ENCODE data around the gene PTPN20.
"Not testable (repeated sequence)": the region's sequence is repeated elsewhere in the genome, so short reads cannot be mapped to it uniquely, and the experiment has no call there.

Gene PTPN20, protein sequence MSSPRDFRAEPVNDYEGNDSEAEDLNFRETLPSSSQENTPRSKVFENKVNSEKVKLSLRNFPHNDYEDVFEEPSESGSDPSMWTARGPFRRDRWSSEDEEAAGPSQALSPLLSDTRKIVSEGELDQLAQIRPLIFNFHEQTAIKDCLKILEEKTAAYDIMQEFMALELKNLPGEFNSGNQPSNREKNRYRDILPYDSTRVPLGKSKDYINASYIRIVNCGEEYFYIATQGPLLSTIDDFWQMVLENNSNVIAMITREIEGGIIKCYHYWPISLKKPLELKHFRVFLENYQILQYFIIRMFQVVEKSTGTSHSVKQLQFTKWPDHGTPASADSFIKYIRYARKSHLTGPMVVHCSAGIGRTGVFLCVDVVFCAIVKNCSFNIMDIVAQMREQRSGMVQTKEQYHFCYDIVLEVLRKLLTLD

DNA sequence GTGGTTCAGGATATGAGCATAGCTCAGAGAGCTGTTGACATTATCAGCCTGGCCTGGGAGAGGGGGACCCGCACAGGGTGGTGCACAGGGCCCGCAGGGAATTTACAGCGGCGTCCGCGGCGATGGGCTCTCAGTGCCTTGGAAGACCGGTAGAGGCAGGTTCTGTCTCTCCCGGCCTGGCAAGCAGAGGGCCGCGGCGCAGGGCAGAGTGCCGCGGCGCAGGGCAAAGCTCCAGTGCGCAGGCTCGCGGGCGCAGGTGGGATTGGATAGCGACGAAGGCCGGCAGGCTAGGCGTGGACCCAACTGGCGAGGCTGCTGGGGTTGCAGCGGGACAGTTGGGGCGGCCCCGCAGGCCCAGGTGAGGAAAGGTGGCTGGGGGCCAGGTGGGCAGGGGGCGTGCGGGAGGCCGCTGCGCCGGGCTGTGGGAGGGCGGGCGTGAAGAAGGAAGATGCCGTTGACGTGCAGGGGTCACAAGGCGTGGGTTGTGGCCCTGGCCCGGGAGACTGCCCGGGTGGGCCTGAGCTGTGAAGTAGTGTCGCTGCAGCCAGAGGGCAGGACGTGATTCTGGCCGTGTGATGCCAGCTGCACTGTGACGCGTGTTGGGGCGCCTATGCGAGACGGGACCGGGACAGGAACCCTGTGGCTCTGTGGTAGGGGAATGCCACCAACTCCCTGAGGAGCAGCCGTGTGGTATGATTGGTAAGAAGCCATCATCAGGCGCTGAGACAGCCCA, at the start of gene PTPN20:
TSS of gene PTPN20 (plus strand) at position 285 of the 733 bp plus-strand sequence. CDS start 21,072 bp downstream, outside the sequence.
- not testable (repeated sequence) for H3K4me2 ChIP-seq (ENCODE audit: low read length); H4K20me1 ChIP-seq (ENCODE audit: insufficient read depth, low read length); H2AFZ ChIP-seq (ENCODE audit: low read length); H3K9ac ChIP-seq (ENCODE audit: low read length); H3K4me1 ChIP-seq (ENCODE audit: insufficient read depth, low read length, severe bottlenecking); H3K27me3 ChIP-seq (ENCODE audit: insufficient read depth, low read length); H3K36me3 ChIP-seq (ENCODE audit: insufficient read depth, low read length); H3K9me3 ChIP-seq (ENCODE audit: low read length); H3K4me3 ChIP-seq (ENCODE audit: low read depth, low read length, poor library complexity, severe bottlenecking); H3K27ac ChIP-seq (ENCODE audit: low read depth, low read length, poor library complexity, severe bottlenecking); H3F3A ChIP-seq (ENCODE audit: insufficient read depth, low read length); H3K79me2 ChIP-seq (ENCODE audit: insufficient read depth, low read length); H3K9me2 ChIP-seq (ENCODE audit: low read depth, low read length)

DNA sequence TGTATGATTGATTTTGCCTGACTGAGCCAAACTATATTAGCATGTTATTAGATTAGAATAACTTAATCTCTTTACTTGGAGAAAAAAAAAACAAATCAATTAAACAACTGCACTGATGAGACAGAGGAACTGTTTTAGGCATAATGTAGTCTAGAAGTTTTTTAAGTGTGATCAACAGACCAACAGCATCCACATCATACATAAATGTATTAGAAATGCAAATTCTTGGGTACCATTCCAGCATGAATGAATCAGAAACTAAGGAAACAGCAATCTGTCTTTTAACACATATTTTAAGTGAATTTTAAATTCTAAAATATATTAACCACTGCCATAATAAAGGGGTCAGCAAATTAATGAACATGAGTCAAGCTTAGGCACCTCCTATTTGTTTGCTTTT, 41.5 kb upstream of the PTPN20 start:
- not testable (repeated sequence) for H3K27ac ChIP-seq (ENCODE audit: low read depth, low read length, poor library complexity, severe bottlenecking); H3K4me2 ChIP-seq (ENCODE audit: low read length); H3K4me1 ChIP-seq (ENCODE audit: insufficient read depth, low read length, severe bottlenecking); H3K9me3 ChIP-seq (ENCODE audit: low read length); H3F3A ChIP-seq (ENCODE audit: insufficient read depth, low read length); H4K20me1 ChIP-seq (ENCODE audit: insufficient read depth, low read length); H3K27me3 ChIP-seq (ENCODE audit: insufficient read depth, low read length); H3K9ac ChIP-seq (ENCODE audit: low read length); H3K36me3 ChIP-seq (ENCODE audit: insufficient read depth, low read length); H3K79me2 ChIP-seq (ENCODE audit: insufficient read depth, low read length); H3K9me2 ChIP-seq (ENCODE audit: low read depth, low read length); H2AFZ ChIP-seq (ENCODE audit: low read length); H3K4me3 ChIP-seq (ENCODE audit: low read depth, low read length, poor library complexity, severe bottlenecking)

DNA sequence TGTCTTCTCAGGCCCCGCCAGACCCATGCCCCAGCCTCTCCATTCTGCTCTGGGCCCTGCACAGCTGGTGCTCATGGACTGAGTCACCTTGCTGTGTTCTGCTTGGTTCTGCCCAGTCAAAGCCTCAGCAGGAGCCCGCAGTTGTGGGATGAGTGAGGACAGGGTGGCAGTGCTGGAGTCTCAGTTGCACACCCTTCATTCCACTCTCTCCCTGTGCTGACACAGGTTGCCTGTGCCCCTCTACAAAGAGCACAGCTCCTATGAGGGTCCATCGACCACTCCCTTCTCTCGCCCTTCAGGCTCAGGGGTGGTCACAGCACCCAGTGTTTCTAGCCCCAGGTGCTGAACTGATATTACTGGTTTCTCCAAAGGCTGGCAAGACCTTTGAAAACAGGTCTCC, 39.6 kb upstream of the PTPN20 start:
- not testable (repeated sequence) for H3K9ac ChIP-seq (ENCODE audit: low read length); H3K9me3 ChIP-seq (ENCODE audit: low read length); H3K9me2 ChIP-seq (ENCODE audit: low read depth, low read length); H3F3A ChIP-seq (ENCODE audit: insufficient read depth, low read length); H3K4me3 ChIP-seq (ENCODE audit: low read depth, low read length, poor library complexity, severe bottlenecking); H3K27me3 ChIP-seq (ENCODE audit: insufficient read depth, low read length); H4K20me1 ChIP-seq (ENCODE audit: insufficient read depth, low read length); H3K27ac ChIP-seq (ENCODE audit: low read depth, low read length, poor library complexity, severe bottlenecking); H3K79me2 ChIP-seq (ENCODE audit: insufficient read depth, low read length); H3K36me3 ChIP-seq (ENCODE audit: insufficient read depth, low read length); H3K4me2 ChIP-seq (ENCODE audit: low read length); H2AFZ ChIP-seq (ENCODE audit: low read length); H3K4me1 ChIP-seq (ENCODE audit: insufficient read depth, low read length, severe bottlenecking)

DNA sequence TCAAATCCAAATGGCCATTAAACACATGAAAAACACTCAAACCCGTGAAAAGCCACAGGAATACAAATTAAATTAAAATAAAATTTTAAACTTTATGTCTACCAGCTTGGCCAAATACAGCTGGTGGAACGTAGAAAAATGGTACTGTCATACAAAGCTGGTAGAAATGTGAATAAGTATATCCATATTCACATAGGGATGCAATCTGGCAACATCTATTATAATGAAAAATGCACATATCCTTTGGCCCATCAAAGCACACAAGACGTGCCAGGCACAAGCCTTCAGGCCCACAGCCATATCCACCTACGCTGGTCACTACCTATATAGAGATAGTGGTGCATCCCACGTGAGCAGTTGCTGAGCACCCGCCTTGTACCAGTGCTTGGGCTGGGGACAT, 35.9 kb upstream of the PTPN20 start:
- H3K27me3 ChIP-seq (ENCODE audit: insufficient read depth, low read length); H3K9me3 ChIP-seq (ENCODE audit: low read length): not testable (repeated sequence)

DNA sequence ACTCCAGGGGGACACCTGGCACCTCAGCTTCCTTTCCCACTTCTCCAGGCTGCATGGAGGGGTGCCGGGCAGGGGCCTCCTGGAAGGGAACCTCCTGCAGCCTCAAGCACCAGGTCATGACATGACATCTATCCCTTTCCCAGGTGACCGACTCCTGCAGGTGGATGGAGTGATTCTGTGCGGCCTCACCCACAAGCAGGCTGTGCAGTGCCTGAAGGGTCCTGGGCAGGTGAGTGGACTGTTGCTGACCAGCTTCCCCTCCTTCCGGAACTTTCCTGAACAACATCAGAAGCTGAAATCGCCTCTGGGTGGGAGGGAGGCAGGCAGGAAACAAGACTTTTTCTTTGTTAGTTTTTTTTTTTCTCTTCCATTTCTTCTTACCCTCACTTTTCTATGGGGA, 34.5 kb upstream of the PTPN20 start:
- H3K9me2 ChIP-seq (ENCODE audit: low read depth, low read length); H3K9ac ChIP-seq (ENCODE audit: low read length); H3K4me3 ChIP-seq (ENCODE audit: low read depth, low read length, poor library complexity, severe bottlenecking); H3K4me2 ChIP-seq (ENCODE audit: low read length); H3K9me3 ChIP-seq (ENCODE audit: low read length); H3K27ac ChIP-seq (ENCODE audit: low read depth, low read length, poor library complexity, severe bottlenecking); H3K4me1 ChIP-seq (ENCODE audit: insufficient read depth, low read length, severe bottlenecking); H3K36me3 ChIP-seq (ENCODE audit: insufficient read depth, low read length); H3K79me2 ChIP-seq (ENCODE audit: insufficient read depth, low read length); H4K20me1 ChIP-seq (ENCODE audit: insufficient read depth, low read length); H2AFZ ChIP-seq (ENCODE audit: low read length); H3K27me3 ChIP-seq (ENCODE audit: insufficient read depth, low read length); H3F3A ChIP-seq (ENCODE audit: insufficient read depth, low read length): not testable (repeated sequence)

More for the DNA sequence above, 35.9 kb upstream of the PTPN20 start:
- not testable (repeated sequence) for H3K4me1 ChIP-seq (ENCODE audit: insufficient read depth, low read length, severe bottlenecking); H2AFZ ChIP-seq (ENCODE audit: low read length); H3K4me2 ChIP-seq (ENCODE audit: low read length); H3K9ac ChIP-seq (ENCODE audit: low read length); H3K36me3 ChIP-seq (ENCODE audit: insufficient read depth, low read length); H4K20me1 ChIP-seq (ENCODE audit: insufficient read depth, low read length); H3K79me2 ChIP-seq (ENCODE audit: insufficient read depth, low read length); H3F3A ChIP-seq (ENCODE audit: insufficient read depth, low read length); H3K9me2 ChIP-seq (ENCODE audit: low read depth, low read length); H3K4me3 ChIP-seq (ENCODE audit: low read depth, low read length, poor library complexity, severe bottlenecking); H3K27ac ChIP-seq (ENCODE audit: low read depth, low read length, poor library complexity, severe bottlenecking)

DNA sequence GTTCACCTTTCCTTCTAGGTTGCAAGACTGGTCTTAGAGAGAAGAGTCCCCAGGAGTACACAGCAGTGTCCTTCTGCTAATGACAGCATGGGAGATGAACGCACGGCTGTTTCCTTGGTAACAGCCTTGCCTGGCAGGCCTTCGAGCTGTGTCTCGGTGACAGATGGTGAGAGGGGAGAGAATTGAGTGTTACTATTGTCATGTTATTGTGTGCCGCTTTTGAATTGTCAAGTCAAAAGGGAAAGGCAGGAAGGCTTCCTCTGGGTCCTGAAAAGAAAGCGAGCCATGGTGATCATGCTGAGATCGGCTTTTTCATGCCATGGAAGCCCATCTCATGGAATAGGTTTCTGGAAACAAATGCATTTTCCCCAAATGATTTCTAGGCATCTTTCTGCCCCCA, 32.5 kb upstream of the PTPN20 start:
- not testable (repeated sequence) for H3K9me3 ChIP-seq (ENCODE audit: low read length); H3K27ac ChIP-seq (ENCODE audit: low read depth, low read length, poor library complexity, severe bottlenecking); H3K9me2 ChIP-seq (ENCODE audit: low read depth, low read length)

More for the DNA sequence above, 32.5 kb upstream of the PTPN20 start:
- not testable (repeated sequence) for H4K20me1 ChIP-seq (ENCODE audit: insufficient read depth, low read length); H2AFZ ChIP-seq (ENCODE audit: low read length); H3K36me3 ChIP-seq (ENCODE audit: insufficient read depth, low read length); H3K27me3 ChIP-seq (ENCODE audit: insufficient read depth, low read length); H3K79me2 ChIP-seq (ENCODE audit: insufficient read depth, low read length); H3F3A ChIP-seq (ENCODE audit: insufficient read depth, low read length); H3K4me2 ChIP-seq (ENCODE audit: low read length); H3K9ac ChIP-seq (ENCODE audit: low read length); H3K4me1 ChIP-seq (ENCODE audit: insufficient read depth, low read length, severe bottlenecking); H3K4me3 ChIP-seq (ENCODE audit: low read depth, low read length, poor library complexity, severe bottlenecking)
